HepG2 (cell line): Measurements from ENCODE around the gene EXTL1. TPM values are rescaled to one million over a fixed set of nuclear protein-coding genes. Genes with fewer than 3 reads are reported as not detected.

ENCODE experiments used
- CEBPG ChIP-seq: IDR thresholded peaks from 2 replicates; pipeline ENCODE4 v1.6.1; 2016
- FOXO1 ChIP-seq: sonication (generic); formaldehyde crosslinking; IDR thresholded peaks from 2 replicates; pipeline ENCODE4 v1.4.0; 2020; ENCODE audit warnings: missing genetic modification reagents
- GTF3A ChIP-seq: sonication (generic); formaldehyde crosslinking; conservative IDR thresholded peaks from 2 replicates; pipeline ENCODE4 v1.4.0; 2020; ENCODE audit warnings: mild to moderate bottlenecking, missing genetic modification reagents
- IKZF4 ChIP-seq: sonication (generic); formaldehyde crosslinking; IDR thresholded peaks from 2 replicates; pipeline ENCODE4 v1.5.1; 2020; ENCODE audit warnings: borderline replicate concordance, mild to moderate bottlenecking, low read depth, missing genetic modification reagents; ENCODE audit errors: not compliant biosample characterization
- REXO4 ChIP-seq: sonication (generic); formaldehyde crosslinking; IDR thresholded peaks from 2 replicates; pipeline ENCODE4 v1.8.0; 2022; ENCODE audit warnings: missing genetic modification reagents, mild to moderate bottlenecking, borderline replicate concordance
- RORA ChIP-seq: sonication (generic); formaldehyde crosslinking; IDR thresholded peaks from 2 replicates; pipeline ENCODE4 v1.5.0; 2020; ENCODE audit warnings: mild to moderate bottlenecking, missing genetic modification reagents, moderate library complexity
- SATB2 ChIP-seq: sonication (generic); formaldehyde crosslinking; IDR thresholded peaks from 2 replicates; pipeline ENCODE4 v1.5.0; 2020; ENCODE audit warnings: missing genetic modification reagents
- SMARCE1 ChIP-seq: fragments of 450-650 bp; IDR thresholded peaks from 2 replicates; pipeline ENCODE4 v1.6.1; 2017; ENCODE audit warnings: borderline replicate concordance
- STAG1 ChIP-seq: sonication (generic); formaldehyde crosslinking; IDR thresholded peaks from 2 replicates; pipeline ENCODE4 v1.4.0; 2020; ENCODE audit warnings: missing genetic modification reagents
- TAF1 ChIP-seq: sonication (generic); formaldehyde crosslinking; IDR thresholded peaks from 2 replicates; pipeline ENCODE4 v1.4.0; 2020; ENCODE audit warnings: missing genetic modification reagents
- THAP11 ChIP-seq: IDR thresholded peaks from 2 replicates; pipeline ENCODE4 v1.6.1; 2016; ENCODE audit warnings: missing biosample characterization, missing genetic modification reagents
- ZNF292 ChIP-seq: sonication (generic); formaldehyde crosslinking; IDR thresholded peaks from 2 replicates; pipeline ENCODE4 v1.8.1; 2022; ENCODE audit warnings: mild to moderate bottlenecking, low read depth, missing genetic modification reagents, borderline replicate concordance
- ZNF558 ChIP-seq: sonication (generic); formaldehyde crosslinking; IDR thresholded peaks from 2 replicates; pipeline ENCODE4 v1.9.0; 2022; ENCODE audit warnings: mild to moderate bottlenecking, missing genetic modification reagents, borderline replicate concordance
- ZNF569 ChIP-seq: sonication (generic); formaldehyde crosslinking; IDR thresholded peaks from 2 replicates; pipeline ENCODE4 v1.5.0; 2020; ENCODE audit warnings: mild to moderate bottlenecking, missing genetic modification reagents, moderate library complexity, borderline replicate concordance
- polyA plus RNA-seq, 8 experiments: library from polyadenylated mRNA; depleted of rRNA in 3 of 8; stranded (reverse) in 7 of 8; unstranded in 1 of 8; fragments of >200 nt; fragmentation: Illumina TruSeq in 4 of 8; extraction: Trizol in 4 of 8; gene quantifications; 2 replicates each; pipeline versions ENCODE4 v1.2.1 to v1.2.3, GENCODE V29; 2011 to 2016; ENCODE audit warnings: low read depth in 4 of 8, missing spikeins in 1 of 8, mixed read lengths in 1 of 8; ENCODE audit not compliant: insufficient read depth in 1 of 8
- total RNA-seq, 5 experiments: library from RNA; depleted of rRNA; stranded (reverse); fragments of >200 nt; fragmentation: Illumina TruSeq; extraction: Trizol; gene quantifications; 2 replicates each; pipeline ENCODE4 v1.2.3, GENCODE V29; 2016; ENCODE audit warnings: low read depth in 1 of 5
- TF ChIP-seq, protein P1 (sequence below): sonication (generic); formaldehyde crosslinking; IDR thresholded peaks from 2 replicates; pipeline ENCODE4 v1.5.1; 2020; ENCODE audit warnings: mild to moderate bottlenecking, missing genetic modification reagents, moderate library complexity
- TF ChIP-seq, protein P2 (sequence below), 2 experiments: fragments of 450-650 bp in 1 of 2; sonication (generic) in 1 of 2; formaldehyde crosslinking; IDR thresholded peaks; 2 replicates each; pipeline versions ENCODE4 v1.5.0 to v1.8.0; 2020 to 2022; ENCODE audit warnings: mild to moderate bottlenecking in 1 of 2, missing genetic modification reagents in 1 of 2
- TF ChIP-seq, protein P3 (sequence below): sonication (generic); formaldehyde crosslinking; IDR thresholded peaks from 2 replicates; pipeline ENCODE4 v1.5.0; 2020; ENCODE audit warnings: mild to moderate bottlenecking, missing genetic modification reagents

The EXTL1 gene
- total and polyA plus RNA-seq, 2 of the 13 experiments (the other 11 are each of a cell fraction or from before 2014, with no cell fraction given), result 0.35 to 1.0 TPM

DNA sequence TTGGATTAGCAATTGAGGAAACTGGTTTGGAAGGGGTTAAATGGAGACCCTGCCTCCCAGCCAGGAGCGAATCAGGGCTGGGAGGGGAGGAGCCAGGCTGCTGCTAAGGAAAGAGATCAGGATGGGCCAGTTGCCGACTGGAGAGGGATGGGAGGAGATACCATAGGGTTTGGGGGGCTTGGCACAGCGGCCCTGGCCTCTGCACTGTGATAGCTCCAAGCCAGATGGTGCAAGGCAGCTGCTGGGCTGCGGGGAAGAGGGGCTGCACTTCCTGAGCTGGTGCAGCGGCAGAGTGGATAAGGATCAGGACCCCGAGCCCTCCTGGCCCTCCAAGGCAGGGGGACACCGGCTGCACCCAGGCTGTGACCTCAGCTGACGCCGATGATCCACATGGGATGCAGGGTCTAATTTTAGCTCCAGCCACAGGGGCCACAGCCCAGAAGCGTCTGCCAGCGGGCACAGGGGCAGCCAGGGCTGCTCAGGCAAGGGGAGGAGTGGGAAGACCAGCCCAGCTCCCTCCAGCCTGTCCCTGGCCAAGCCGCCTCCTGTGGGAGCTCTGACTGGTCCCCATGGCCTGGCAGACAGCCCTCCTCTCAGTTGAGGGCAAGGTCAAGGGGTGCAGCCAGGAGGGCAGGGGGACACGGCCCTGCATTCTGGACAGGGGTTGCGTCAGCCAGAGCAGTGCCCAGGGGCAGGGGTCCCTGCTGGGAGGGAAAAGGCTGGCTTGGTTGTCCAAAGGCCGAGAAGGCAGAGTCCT lies at the start of gene EXTL1 (continued):
- TF ChIP-seq SATB2 (CRISPR knock-in tag) (no peak), RORA (no peak), TAF1 (peak; percentile 66; the same call in 1 of the 2 replicates), STAG1 (no peak), REXO4 (CRISPR knock-in tag) (no peak), THAP11 (peak; percentile 9; the same call in 1 of the 2 replicates), ZNF569 (CRISPR knock-in tag) (no peak), SMARCE1 (no peak), FOXO1 (CRISPR knock-in tag) (no peak), ZNF292 (0 out of 2 replicates have a peak, but pooled peaks have one; percentile 46), IKZF4 (peak; percentile 41), ZNF558 (CRISPR knock-in tag) (no peak), GTF3A (no peak), CEBPG (0 out of 2 replicates have a peak, but pooled peaks have one; percentile 58)
- TF ChIP-seq, protein P1, sequence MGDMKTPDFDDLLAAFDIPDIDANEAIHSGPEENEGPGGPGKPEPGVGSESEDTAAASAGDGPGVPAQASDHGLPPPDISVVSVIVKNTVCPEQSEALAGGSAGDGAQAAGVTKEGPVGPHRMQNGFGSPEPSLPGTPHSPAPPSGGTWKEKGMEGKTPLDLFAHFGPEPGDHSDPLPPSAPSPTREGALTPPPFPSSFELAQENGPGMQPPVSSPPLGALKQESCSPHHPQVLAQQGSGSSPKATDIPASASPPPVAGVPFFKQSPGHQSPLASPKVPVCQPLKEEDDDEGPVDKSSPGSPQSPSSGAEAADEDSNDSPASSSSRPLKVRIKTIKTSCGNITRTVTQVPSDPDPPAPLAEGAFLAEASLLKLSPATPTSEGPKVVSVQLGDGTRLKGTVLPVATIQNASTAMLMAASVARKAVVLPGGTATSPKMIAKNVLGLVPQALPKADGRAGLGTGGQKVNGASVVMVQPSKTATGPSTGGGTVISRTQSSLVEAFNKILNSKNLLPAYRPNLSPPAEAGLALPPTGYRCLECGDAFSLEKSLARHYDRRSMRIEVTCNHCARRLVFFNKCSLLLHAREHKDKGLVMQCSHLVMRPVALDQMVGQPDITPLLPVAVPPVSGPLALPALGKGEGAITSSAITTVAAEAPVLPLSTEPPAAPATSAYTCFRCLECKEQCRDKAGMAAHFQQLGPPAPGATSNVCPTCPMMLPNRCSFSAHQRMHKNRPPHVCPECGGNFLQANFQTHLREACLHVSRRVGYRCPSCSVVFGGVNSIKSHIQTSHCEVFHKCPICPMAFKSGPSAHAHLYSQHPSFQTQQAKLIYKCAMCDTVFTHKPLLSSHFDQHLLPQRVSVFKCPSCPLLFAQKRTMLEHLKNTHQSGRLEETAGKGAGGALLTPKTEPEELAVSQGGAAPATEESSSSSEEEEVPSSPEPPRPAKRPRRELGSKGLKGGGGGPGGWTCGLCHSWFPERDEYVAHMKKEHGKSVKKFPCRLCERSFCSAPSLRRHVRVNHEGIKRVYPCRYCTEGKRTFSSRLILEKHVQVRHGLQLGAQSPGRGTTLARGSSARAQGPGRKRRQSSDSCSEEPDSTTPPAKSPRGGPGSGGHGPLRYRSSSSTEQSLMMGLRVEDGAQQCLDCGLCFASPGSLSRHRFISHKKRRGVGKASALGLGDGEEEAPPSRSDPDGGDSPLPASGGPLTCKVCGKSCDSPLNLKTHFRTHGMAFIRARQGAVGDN (CRISPR knock-in tag), result peak; percentile 65
- TF ChIP-seq, protein P2, sequence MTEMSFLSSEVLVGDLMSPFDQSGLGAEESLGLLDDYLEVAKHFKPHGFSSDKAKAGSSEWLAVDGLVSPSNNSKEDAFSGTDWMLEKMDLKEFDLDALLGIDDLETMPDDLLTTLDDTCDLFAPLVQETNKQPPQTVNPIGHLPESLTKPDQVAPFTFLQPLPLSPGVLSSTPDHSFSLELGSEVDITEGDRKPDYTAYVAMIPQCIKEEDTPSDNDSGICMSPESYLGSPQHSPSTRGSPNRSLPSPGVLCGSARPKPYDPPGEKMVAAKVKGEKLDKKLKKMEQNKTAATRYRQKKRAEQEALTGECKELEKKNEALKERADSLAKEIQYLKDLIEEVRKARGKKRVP (CRISPR knock-in tag; IDR thresholded peaks at IDR 0.05), result peak in 1 of 2 experiments; percentile 87; a peak in 2 of 4 replicates
- TF ChIP-seq, protein P3, sequence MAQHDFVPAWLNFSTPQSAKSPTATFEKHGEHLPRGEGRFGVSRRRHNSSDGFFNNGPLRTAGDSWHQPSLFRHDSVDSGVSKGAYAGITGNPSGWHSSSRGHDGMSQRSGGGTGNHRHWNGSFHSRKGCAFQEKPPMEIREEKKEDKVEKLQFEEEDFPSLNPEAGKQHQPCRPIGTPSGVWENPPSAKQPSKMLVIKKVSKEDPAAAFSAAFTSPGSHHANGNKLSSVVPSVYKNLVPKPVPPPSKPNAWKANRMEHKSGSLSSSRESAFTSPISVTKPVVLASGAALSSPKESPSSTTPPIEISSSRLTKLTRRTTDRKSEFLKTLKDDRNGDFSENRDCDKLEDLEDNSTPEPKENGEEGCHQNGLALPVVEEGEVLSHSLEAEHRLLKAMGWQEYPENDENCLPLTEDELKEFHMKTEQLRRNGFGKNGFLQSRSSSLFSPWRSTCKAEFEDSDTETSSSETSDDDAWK (CRISPR knock-in tag), result no peak
- TF ChIP-seq, all 625 proteins: peak for 57
